BLaER1 (cell line): ENCODE data around the gene CAST.

Experiments used
- H3K27ac ChIP-seq: shearing (Covaris generic); formaldehyde crosslinking; 2 replicates; pipeline ENCODE4 v1.8.1; 2022
- H3K27me3 ChIP-seq: shearing (Covaris generic); formaldehyde crosslinking; 2 replicates; pipeline ENCODE4 v1.8.1; 2022
- H3K36me3 ChIP-seq: shearing (Covaris generic); formaldehyde crosslinking; 2 replicates; pipeline ENCODE4 v1.8.1; 2022
- H3K4me1 ChIP-seq: shearing (Covaris generic); formaldehyde crosslinking; 2 replicates; pipeline ENCODE4 v1.8.1; 2022
- H3K4me2 ChIP-seq: shearing (Covaris generic); formaldehyde crosslinking; 2 replicates; pipeline ENCODE4 v1.8.1; 2022
- H3K4me3 ChIP-seq: shearing (Covaris generic); formaldehyde crosslinking; 2 replicates; pipeline ENCODE4 v1.8.1; 2022
- H3K9ac ChIP-seq: shearing (Covaris generic); formaldehyde crosslinking; 2 replicates; pipeline ENCODE4 v1.8.1; 2022
- H3K9me3 ChIP-seq: shearing (Covaris generic); formaldehyde crosslinking; 2 replicates; pipeline ENCODE4 v1.8.1; 2022
- H4K20me1 ChIP-seq: shearing (Covaris generic); formaldehyde crosslinking; 2 replicates; pipeline ENCODE4 v1.8.1; 2022
- Cebpa-rat ChIP-seq: shearing (Covaris generic); IDR thresholded peaks from 2 replicates; pipeline ENCODE4 v1.8.1; 2022

Gene CAST

DNA sequence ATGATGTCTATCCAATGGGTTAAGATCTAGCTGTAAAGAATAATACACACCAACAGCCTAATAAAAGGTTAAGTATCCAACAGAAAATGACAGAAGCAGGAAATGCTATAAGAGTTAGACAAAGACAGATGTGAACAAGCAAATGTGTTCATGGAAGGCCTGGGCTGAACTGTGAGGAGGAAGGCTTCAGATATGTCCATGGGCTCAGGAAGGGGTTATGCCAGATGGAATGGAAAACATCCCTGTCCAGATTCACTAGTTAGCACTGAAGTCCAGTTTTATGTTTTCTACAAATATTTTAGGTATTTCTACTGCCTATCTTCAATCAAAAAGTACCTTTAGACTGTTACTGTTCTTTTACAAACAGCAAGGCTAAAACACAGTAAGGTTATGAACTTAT, 118.5 kb downstream of the CAST start:
- Histone ChIP-seq H4K20me1 (no peaks in the 10 kb centered on the region), H3K9ac (no peak overlapping the region), H3K27ac (no peak overlapping the region), H3K4me3 (no peak overlapping the region), H3K9me3 (no peaks in the 10 kb centered on the region), H3K4me1 (no peaks in the 10 kb centered on the region), H3K27me3 (no peaks in the 10 kb centered on the region), H3K4me2 (no peak overlapping the region), H3K36me3 (peaks cover 93% of the 10 kb centered on the region)
- TF ChIP-seq Cebpa-rat = no peak

DNA sequence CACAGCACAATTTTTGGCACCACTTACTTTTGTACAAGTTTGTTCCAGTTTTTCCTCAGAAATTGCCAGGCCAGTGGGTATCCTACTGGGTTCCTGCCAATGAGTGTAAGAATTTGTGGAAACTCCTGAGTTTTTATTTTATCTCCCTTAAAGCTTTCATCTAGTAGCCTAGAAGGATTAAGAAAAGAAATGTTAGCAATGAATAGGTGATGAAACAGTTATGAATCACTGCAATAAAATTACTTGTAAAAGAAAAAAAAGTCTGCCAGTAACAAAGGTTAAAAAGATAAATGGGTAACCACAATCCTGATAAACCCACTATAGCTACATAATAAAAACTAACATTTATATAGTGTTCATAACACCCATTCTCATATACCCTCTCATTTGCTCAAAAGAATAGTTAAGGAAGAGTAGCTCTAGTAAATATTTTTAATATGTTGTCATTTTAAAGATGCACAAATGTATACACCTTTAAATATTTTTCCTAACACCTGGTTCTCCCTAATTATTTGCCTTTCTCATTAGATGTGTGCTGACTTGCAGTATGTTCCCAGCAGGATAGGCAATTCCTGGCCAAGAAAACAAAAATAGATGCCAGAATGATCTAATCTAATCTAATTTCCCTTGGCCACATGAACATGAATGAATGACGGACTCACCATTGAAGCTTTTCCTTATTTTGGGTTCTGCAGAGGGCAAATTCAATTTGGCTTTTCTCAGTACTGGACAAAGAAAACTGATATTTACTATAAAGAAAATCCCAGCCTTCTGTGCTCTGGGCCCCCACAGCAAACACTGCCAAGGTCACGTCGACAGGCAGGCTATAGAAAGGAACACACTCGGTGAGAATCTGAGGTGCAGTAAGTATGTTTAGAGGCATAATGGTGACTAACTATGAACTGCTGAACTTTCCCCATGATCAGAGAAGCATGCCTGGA, 119.1 kb downstream of the CAST start:
- H3K9me3 ChIP-seq = no peaks in the 10 kb centered on the region
- H4K20me1 ChIP-seq = no peaks in the 10 kb centered on the region
- no peaks in the 10 kb centered on the region for H3K27me3 ChIP-seq
- no peak overlapping the region for H3K4me2 ChIP-seq
- no peak overlapping the region for H3K9ac ChIP-seq
- no peak overlapping the region for H3K27ac ChIP-seq
- peaks cover 93% of the 10 kb centered on the region for H3K36me3 ChIP-seq
- no peak for TF ChIP-seq Cebpa-rat
- no peak overlapping the region for H3K4me3 ChIP-seq
- H3K4me1 ChIP-seq = no peaks in the 10 kb centered on the region

DNA sequence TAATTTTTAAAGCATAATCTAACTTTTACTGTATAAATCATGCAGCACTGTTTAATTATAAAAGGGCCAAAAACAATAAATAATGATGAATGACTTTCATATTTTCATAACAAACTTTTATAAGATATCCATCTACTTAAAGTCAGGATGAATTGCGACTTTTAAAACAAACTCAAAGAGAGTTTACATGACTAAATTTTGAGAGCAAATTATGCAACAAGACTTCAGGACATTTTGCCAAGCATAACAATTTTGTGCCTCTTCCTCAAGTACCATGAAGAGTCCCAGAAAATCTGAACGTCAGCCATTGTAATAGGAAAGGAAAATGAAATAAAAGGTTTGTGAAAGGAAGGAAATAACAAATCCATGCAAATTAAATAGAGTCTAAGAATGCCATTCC, 121.2 kb downstream of the CAST start:
- Histone ChIP-seq H3K9me3 (no peaks in the 10 kb centered on the region), H4K20me1 (no peaks in the 10 kb centered on the region), H3K4me2 (no peak overlapping the region), H3K27me3 (no peaks in the 10 kb centered on the region), H3K4me1 (no peaks in the 10 kb centered on the region), H3K27ac (no peak overlapping the region), H3K36me3 (peaks cover 93% of the 10 kb centered on the region), H3K9ac (no peak overlapping the region), H3K4me3 (no peak overlapping the region)
- no peak for TF ChIP-seq Cebpa-rat

DNA sequence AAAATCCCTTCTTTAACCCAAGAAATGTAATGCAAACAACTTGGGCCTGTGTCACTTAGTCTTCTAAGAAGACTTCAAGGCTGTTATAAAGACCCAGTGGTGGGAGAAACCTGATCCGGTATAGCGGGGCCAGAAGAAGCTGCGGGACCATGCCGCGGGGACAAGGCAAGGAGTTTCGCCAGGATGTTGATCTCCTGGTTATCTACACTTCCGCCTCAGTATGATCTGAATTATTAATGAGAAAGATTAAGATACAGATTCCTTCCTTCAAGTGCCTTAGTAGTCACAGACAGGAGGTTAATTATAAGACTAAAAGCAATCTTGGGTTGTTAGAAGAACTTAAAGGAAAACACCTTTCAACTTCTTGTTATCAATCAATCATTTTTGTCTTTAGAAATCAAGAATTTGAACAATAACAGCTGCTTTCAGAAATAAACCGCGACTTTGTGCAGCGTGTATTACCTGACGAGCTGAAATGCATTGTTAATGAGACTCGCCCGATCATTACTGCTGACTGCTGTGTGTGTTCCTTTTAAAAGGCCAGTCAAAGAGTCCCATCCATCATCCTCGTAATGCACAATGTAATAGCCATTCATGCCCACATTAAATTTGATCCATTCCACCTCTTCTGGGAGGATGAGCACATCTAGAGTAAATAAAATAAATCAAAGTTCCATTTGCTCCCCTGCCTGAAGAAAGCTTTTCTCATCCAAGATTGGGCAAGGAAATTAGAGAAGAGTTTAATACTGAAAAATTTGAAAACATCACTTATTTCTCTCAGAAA, 123.3 kb downstream of the CAST start:
- Histone ChIP-seq H3K36me3 (peaks cover 93% of the 10 kb centered on the region), H4K20me1 (0 out of 2 replicates have a peak, but pooled peaks cover 3% of the 10 kb centered on the region), H3K4me3 (no peak overlapping the region), H3K4me2 (no peak overlapping the region), H3K27ac (no peak overlapping the region), H3K9me3 (no peaks in the 10 kb centered on the region), H3K4me1 (no peaks in the 10 kb centered on the region), H3K27me3 (no peaks in the 10 kb centered on the region), H3K9ac (no peak overlapping the region)
- no peak for TF ChIP-seq Cebpa-rat

DNA sequence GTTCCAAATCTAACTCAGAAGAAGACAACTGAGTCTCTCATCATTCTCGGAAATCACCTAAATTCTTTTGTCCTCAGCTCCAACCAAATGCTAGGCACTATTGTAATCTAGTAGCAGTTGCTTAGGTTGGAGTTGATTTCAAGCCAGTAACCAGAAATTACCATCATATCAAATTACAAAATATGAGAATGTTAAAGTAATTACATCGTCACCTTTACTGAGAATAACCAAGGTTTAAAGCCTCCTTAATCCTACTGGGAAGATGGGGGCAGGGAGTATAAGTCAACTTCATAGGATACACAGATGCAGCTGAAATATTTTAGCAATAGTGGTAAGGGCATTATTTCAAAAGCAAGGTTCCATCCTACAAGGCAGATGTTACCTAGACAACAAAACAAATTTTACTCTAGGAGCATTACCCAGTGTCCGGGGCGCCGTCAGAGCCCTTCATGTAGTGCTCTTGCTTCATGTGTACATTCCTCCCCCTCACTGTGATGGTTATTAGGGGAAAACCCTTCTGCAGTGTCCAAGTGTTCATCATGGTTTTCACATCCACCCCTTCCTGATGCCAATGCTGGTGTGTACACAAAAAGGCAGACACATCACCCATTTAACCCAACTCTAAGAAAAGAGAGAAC, 126.1 kb downstream of the CAST start:
- Histone ChIP-seq H3K9me3 (no peaks in the 10 kb centered on the region), H3K4me1 (no peaks in the 10 kb centered on the region), H4K20me1 (peaks cover 11% of the 10 kb centered on the region), H3K27me3 (no peaks in the 10 kb centered on the region), H3K4me3 (no peak overlapping the region), H3K9ac (no peak overlapping the region), H3K4me2 (no peak overlapping the region), H3K36me3 (peaks cover 88% of the 10 kb centered on the region), H3K27ac (no peak overlapping the region)
- no peak for TF ChIP-seq Cebpa-rat

DNA sequence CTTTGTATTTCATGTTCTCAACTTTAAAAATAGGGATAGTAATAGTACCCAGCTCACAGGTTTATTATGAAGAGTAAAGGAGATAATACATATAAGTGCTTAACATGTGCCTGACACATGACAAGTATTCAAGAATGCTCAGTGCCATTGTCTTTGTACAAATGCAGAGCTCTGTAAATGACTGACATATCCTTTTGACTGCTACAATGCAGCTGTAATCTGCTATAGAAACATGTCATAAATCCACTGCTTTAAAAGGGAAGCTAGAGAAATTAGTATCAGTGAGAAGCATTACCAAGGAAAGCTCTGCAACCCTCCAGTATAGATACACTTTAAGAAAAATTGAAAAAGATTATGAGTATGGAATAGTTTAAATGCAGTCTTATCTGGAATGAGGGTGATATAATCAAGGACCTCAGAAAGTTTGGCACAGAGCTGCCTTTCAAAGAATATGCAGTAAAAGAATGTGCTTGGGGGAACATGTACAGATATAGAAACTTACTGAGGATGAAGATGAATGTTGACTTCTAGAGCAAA, 127.7 kb downstream of the CAST start:
- no peaks in the 10 kb centered on the region for H3K27me3 ChIP-seq
- H3K4me3 ChIP-seq = no peak overlapping the region
- H3K9me3 ChIP-seq = no peaks in the 10 kb centered on the region
- H3K36me3 ChIP-seq = peaks cover 93% of the 10 kb centered on the region
- H3K27ac ChIP-seq = no peak overlapping the region
- H3K9ac ChIP-seq = no peak overlapping the region
- H4K20me1 ChIP-seq = peaks cover 23% of the 10 kb centered on the region
- no peak overlapping the region for H3K4me2 ChIP-seq
- no peak for TF ChIP-seq Cebpa-rat
- no peaks in the 10 kb centered on the region for H3K4me1 ChIP-seq

DNA sequence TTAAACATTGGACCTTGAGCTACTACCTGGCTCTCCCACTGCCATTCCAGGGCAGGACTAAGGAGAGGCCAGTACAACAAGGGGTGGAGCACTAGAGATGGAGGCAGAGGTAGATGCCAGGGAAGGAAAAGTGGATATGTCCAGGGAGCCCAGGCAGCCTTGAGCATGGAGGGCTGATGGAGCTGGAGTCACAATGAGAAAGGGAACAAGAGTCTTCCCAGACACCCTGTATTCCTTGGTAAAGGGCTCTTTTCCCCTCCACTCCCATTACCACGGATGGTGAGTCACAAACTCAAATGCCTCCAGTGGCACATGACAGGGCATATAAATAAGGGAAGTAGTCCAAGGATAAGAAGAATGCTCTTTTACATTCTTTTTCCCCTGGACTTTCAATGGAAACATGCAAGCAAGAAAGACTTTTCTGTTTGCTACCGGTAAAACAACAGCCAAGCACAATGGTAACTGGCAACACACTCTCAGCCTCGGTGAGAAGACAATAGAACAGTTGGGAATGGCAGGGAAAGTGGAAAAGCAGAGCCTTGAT, 128.9 kb downstream of the CAST start:
- no peak for TF ChIP-seq Cebpa-rat
- Histone ChIP-seq H3K9me3 (peaks cover 1% of the 10 kb centered on the region; the same call in 1 of the 2 replicates), H3K36me3 (peaks cover 93% of the 10 kb centered on the region), H3K27me3 (no peaks in the 10 kb centered on the region), H3K4me2 (no peak overlapping the region), H4K20me1 (peaks cover 35% of the 10 kb centered on the region), H3K9ac (no peak overlapping the region), H3K4me1 (no peaks in the 10 kb centered on the region), H3K27ac (no peak overlapping the region), H3K4me3 (no peak overlapping the region)

DNA sequence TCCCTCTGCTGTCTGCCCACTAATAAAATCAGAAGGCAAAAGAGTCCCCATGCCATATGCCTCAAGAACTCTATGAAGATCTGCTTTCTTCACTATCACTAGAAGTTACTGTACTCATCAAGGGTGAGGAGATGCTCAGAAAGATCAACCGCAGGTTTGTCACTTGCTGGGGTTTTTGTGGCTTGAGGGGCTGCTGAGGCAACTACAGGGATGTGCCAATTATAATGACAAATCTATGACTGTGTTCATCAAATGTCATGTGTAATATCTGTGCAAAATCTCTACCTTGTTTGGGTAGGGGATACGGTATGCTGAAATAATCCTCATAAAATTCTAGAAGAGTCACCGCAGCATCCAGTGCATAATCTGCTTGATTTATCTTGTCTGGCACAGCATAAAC, 132.6 kb downstream of the CAST start:
- H3K36me3 ChIP-seq = peaks cover 94% of the 10 kb centered on the region
- H3K4me2 ChIP-seq = no peak overlapping the region
- H4K20me1 ChIP-seq = peaks cover 40% of the 10 kb centered on the region
- no peaks in the 10 kb centered on the region for H3K27me3 ChIP-seq
- no peak overlapping the region for H3K9ac ChIP-seq
- H3K4me3 ChIP-seq = no peak overlapping the region
- H3K9me3 ChIP-seq = peaks cover 12% of the 10 kb centered on the region
- H3K4me1 ChIP-seq = no peaks in the 10 kb centered on the region
- no peak overlapping the region for H3K27ac ChIP-seq
- no peak for TF ChIP-seq Cebpa-rat

DNA sequence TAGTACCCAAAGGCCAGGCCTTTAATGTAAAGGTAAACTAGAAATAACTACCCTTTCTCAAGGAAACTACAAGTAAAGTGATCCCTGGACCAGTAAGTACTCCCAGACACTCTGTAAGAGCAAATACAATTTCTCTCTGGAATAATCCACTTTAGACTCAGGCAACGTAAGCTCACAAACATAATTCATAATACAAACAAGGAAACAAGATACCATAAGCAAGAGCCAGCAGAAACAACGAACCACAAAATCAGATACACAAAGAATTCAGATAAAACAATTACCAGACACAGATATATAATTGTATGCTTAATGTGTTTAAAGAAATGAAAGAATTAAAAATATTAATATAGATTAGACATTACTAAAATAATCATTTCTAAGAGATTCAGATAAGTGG, 133.4 kb downstream of the CAST start:
- peaks cover 94% of the 10 kb centered on the region for H3K36me3 ChIP-seq
- peaks cover 12% of the 10 kb centered on the region for H3K9me3 ChIP-seq
- no peak overlapping the region for H3K9ac ChIP-seq
- no peak overlapping the region for H3K27ac ChIP-seq
- no peaks in the 10 kb centered on the region for H3K4me1 ChIP-seq
- H4K20me1 ChIP-seq = peaks cover 38% of the 10 kb centered on the region
- no peak overlapping the region for H3K4me2 ChIP-seq
- no peak overlapping the region for H3K4me3 ChIP-seq
- TF ChIP-seq Cebpa-rat = no peak
- no peaks in the 10 kb centered on the region for H3K27me3 ChIP-seq
